Mesothelial cell of epicardium (in vitro differentiated cells): ENCODE results near the gene ANKRD66. TPM values are rescaled to one million over a fixed set of nuclear protein-coding genes. Genes with fewer than 3 reads are reported as not detected.

ENCODE experiments used
- DNase-seq, 2 experiments: peaks; one replicate each; pipeline ENCODE4 v3.0.0; 2021; ENCODE audit warnings: low spot score in 2 of 2; ENCODE audit not compliant: unreplicated experiment in 2 of 2
- H3K27ac Mint-ChIP-seq: 2 replicates; pipeline ENCODE4 v1.8.0; 2021; ENCODE audit warnings: mixed read lengths
- H3K27me3 Mint-ChIP-seq: 2 replicates; pipeline ENCODE4 v1.8.0; 2021; ENCODE audit warnings: low read depth, mixed read lengths
- H3K36me3 Mint-ChIP-seq: 2 replicates; pipeline ENCODE4 v1.8.0; 2021; ENCODE audit warnings: mixed read lengths
- H3K4me1 Mint-ChIP-seq: 2 replicates; pipeline ENCODE4 v1.8.0; 2021; ENCODE audit warnings: mixed read lengths
- H3K4me3 Mint-ChIP-seq: 2 replicates; pipeline ENCODE4 v1.8.0; 2021; ENCODE audit warnings: mild to moderate bottlenecking, moderate library complexity, mixed read lengths
- H3K9me3 Mint-ChIP-seq: 2 replicates; pipeline ENCODE4 v1.8.0; 2021; ENCODE audit warnings: mixed read lengths
- CTCF ChIP-seq: fragments of 200-600 bp; sonication (generic); IDR thresholded peaks from one replicate; pipeline ENCODE4 v1.5.0; 2021; ENCODE audit warnings: antibody characterized with exemption; ENCODE audit not compliant: unreplicated experiment
- total RNA-seq: library from RNA; stranded (reverse); gene quantifications from 3 replicates; pipeline ENCODE4 v1.2.1, GENCODE V29; 2021

The ANKRD66 gene
- total RNA-seq, 1 donor from 2014 or later, result not detected

GRCh38 chr6:46719099-46719498, 27.6 kb upstream of the ANKRD66 start:
- no peak for DNase-seq
- peaks cover 51% of the 10 kb centered on the region for H3K27me3 Mint-ChIP-seq
- no peaks in the 10 kb centered on the region for H3K36me3 Mint-ChIP-seq
- H3K27ac Mint-ChIP-seq, result no peak overlapping the region
- H3K4me1 Mint-ChIP-seq, result no peaks in the 10 kb centered on the region
- H3K4me3 Mint-ChIP-seq, result no peak overlapping the region
- no peaks in the 10 kb centered on the region for H3K9me3 Mint-ChIP-seq
- no peak for TF ChIP-seq CTCF

DNA sequence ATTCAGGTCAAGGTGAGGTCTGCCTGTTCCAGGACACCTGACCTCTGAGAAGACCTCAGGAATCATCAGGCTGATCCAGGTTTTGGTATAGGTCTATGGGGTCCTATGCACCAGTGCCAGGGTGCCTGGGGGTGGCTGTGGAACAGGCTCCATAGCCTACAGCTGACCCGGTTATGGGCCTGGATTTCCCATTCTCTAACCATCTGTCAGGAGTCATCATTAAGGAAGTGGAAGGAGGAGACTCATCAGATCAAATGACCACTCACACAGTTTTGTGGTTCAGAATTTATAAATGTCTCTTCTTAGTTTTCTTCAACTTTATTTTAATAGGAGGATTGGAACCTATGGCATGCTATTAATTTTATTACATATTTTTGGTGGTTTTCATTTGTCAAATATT, 26.3 kb upstream of the ANKRD66 start:
- H3K36me3 Mint-ChIP-seq, result no peaks in the 10 kb centered on the region
- no peaks in the 10 kb centered on the region for H3K9me3 Mint-ChIP-seq
- H3K4me1 Mint-ChIP-seq, result no peaks in the 10 kb centered on the region
- peaks cover 62% of the 10 kb centered on the region for H3K27me3 Mint-ChIP-seq
- no peak overlapping the region for H3K27ac Mint-ChIP-seq
- no peak for TF ChIP-seq CTCF
- H3K4me3 Mint-ChIP-seq, result no peak overlapping the region
- no peak for DNase-seq

DNA sequence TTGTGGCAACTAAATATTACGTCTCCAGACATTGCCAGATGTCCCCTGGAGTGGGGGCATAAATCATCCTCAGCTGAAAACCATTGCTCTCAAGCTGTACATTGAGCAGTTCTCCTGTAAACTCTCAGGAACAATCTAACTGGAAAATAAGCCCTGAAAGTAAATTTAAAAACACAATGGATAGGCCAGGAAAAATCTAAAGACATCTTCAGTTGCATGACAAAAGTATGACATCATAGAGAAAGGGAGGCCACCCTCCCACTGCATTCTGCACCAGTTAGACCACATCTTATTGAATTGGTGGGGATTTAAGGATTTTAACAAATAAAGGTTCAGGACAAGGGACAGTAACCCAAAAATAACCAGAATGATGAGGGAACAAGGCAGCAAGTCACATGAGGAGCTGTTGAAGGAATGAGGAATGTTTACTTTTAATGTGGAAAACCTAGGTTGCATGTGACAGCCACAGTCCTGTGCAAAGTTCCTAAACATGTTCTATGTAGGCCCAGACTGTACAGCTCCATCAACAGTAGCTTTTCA, 16.9 kb upstream of the ANKRD66 start:
- peaks cover 6% of the 10 kb centered on the region for H3K4me1 Mint-ChIP-seq
- no peaks in the 10 kb centered on the region for H3K9me3 Mint-ChIP-seq
- no peak overlapping the region for H3K4me3 Mint-ChIP-seq
- H3K27me3 Mint-ChIP-seq, result peaks cover 69% of the 10 kb centered on the region
- DNase-seq, result no peak
- no peak for TF ChIP-seq CTCF
- no peaks in the 10 kb centered on the region for H3K36me3 Mint-ChIP-seq
- H3K27ac Mint-ChIP-seq, result no peak overlapping the region

GRCh38 chr6:46730921-46731461, 15.7 kb upstream of the ANKRD66 start:
- Mint-ChIP-seq H3K27me3 (peaks cover 69% of the 10 kb centered on the region), H3K4me1 (peaks cover 10% of the 10 kb centered on the region), H3K4me3 (no peak overlapping the region), H3K27ac (no peak overlapping the region), H3K36me3 (no peaks in the 10 kb centered on the region), H3K9me3 (no peaks in the 10 kb centered on the region)
- no peak for DNase-seq
- no peak for TF ChIP-seq CTCF

- H3K9me3 Mint-ChIP-seq, result no peaks in the 10 kb centered on the region
- no peak overlapping the region for H3K27ac Mint-ChIP-seq
- H3K4me1 Mint-ChIP-seq, result peaks cover 10% of the 10 kb centered on the region
Measured at GRCh38 chr6:46733341-46733801, 13.4 kb upstream of the ANKRD66 start.

More at GRCh38 chr6:46733341-46733801, 13.4 kb upstream of the ANKRD66 start:
- Mint-ChIP-seq H3K4me3 (peak overlapping the region; percentile 43), H3K27me3 (peaks cover 74% of the 10 kb centered on the region), H3K36me3 (no peaks in the 10 kb centered on the region)
- no peak for TF ChIP-seq CTCF
- no peak for DNase-seq
